ENCODE measurements around the gene PXDN.

PXDN gene

GRCh38 chr2:1605102-1606045 is 138.9 kb downstream of the PXDN start:
- DNase-seq, result no peak

GRCh38 chr2:1603521-1603920 is 140.8 kb downstream of the PXDN start:
- no peak for DNase-seq

GRCh38 chr2:1603059-1603458 is 141.3 kb downstream of the PXDN start:
- no peak for DNase-seq

GRCh38 chr2:1602278-1603010 is 141.9 kb downstream of the PXDN start:
- no peak for DNase-seq

- no peak for DNase-seq
Measured at GRCh38 chr2:1601471-1602277, 142.6 kb downstream of the PXDN start.

- DNase-seq, result no peak
Measured at GRCh38 chr2:1601067-1601412, 143.3 kb downstream of the PXDN start.

- DNase-seq, result no peak
Measured at GRCh38 chr2:1600191-1601066, 143.9 kb downstream of the PXDN start.

- no peak for DNase-seq
Measured at GRCh38 chr2:1599301-1600085, 144.8 kb downstream of the PXDN start.

- DNase-seq, result no peak
Measured at GRCh38 chr2:1598800-1599199, 145.5 kb downstream of the PXDN start.

- DNase-seq, result no peak
Measured at GRCh38 chr2:1598041-1598710, 146.1 kb downstream of the PXDN start.

- DNase-seq, result no peak
Measured at GRCh38 chr2:1595274-1595673, 149.0 kb downstream of the PXDN start.

GRCh38 chr2:1594373-1595171 is 149.7 kb downstream of the PXDN start:
- DNase-seq, result no peak

- DNase-seq, result no peak
Measured at GRCh38 chr2:1594123-1594372, 150.3 kb downstream of the PXDN start.

- no peak for DNase-seq
Measured at GRCh38 chr2:1593371-1594122, 150.8 kb downstream of the PXDN start.

GRCh38 chr2:1591978-1592907 is 152.1 kb downstream of the PXDN start:
- DNase-seq, result no peak

- no peak for DNase-seq
Measured at GRCh38 chr2:1591461-1591770, 152.9 kb downstream of the PXDN start.

GRCh38 chr2:1590596-1591460 is 153.5 kb downstream of the PXDN start:
- no peak for DNase-seq
